ENCODE results near the gene HSPB7.

Gene HSPB7

DNA sequence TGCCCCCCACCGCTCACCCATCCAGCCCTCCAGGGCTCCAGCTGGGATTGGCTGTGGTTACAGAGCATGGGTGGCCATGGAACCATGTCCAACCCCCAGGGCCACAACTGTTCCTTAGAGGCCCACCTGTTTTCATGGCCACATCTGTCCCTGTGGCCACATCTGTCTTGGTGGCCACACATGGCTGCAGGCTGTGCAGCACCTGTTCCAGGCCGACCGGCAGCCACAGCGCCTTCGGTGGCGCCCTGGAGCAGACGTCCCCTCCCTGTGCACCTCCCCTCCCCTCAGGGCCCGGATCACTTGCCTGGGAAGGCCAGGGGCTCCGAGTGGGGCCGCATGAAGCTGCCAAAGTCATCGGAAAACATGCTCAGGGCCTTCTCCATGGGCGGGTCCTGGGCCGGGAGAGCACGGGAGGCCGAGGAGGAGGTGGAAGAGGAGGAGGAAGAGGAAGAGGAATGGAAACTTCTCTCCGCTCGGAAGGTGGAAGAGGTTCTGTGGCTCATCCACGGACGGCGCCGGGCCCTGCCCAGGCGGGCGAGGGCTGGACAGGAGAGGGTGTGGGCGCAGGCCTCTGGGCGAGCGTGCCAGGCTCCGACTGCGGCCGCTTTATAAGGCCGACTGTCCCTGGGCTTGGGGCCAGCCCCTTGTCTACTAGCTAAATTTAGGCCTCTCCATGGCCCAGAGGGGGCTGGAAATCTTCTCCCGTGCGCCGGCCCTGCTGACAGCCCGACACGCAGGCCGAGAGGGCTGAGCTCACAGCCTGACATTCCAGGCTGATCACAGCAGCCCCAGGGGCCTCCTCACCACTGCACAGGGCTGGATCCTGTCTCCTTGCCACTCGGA, at the start of gene HSPB7:
Gene HSPB7, minus strand, starts transcription at position 583 of the 843 bp plus-strand sequence. Its CDS starts 80 bp downstream, at position 503.
- Histone ChIP-seq H3K4me3 (ENCODE audit: low read depth in 1 of 2, low read length in 1 of 2) (no peak within 1 kb of the TSS), H3K27ac (no peak within 1 kb of the TSS), H3K4me1 (ENCODE audit: control insufficient read depth in 1 of 2, insufficient read depth in 1 of 2, low read depth in 1 of 2, low read length in 1 of 2) (peaks cover under 1 to 7% of the 10 kb centered on the region in 2 experiments), H3K9me3 (no peaks in the 10 kb centered on the region), H3K36me3 (no peaks in the 10 kb centered on the region), H3K27me3 (peaks cover 23% of the 10 kb centered on the region)
- TF ChIP-seq, protein P1, sequence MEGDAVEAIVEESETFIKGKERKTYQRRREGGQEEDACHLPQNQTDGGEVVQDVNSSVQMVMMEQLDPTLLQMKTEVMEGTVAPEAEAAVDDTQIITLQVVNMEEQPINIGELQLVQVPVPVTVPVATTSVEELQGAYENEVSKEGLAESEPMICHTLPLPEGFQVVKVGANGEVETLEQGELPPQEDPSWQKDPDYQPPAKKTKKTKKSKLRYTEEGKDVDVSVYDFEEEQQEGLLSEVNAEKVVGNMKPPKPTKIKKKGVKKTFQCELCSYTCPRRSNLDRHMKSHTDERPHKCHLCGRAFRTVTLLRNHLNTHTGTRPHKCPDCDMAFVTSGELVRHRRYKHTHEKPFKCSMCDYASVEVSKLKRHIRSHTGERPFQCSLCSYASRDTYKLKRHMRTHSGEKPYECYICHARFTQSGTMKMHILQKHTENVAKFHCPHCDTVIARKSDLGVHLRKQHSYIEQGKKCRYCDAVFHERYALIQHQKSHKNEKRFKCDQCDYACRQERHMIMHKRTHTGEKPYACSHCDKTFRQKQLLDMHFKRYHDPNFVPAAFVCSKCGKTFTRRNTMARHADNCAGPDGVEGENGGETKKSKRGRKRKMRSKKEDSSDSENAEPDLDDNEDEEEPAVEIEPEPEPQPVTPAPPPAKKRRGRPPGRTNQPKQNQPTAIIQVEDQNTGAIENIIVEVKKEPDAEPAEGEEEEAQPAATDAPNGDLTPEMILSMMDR (IDR thresholded peaks at IDR 0.05): no peak

DNA sequence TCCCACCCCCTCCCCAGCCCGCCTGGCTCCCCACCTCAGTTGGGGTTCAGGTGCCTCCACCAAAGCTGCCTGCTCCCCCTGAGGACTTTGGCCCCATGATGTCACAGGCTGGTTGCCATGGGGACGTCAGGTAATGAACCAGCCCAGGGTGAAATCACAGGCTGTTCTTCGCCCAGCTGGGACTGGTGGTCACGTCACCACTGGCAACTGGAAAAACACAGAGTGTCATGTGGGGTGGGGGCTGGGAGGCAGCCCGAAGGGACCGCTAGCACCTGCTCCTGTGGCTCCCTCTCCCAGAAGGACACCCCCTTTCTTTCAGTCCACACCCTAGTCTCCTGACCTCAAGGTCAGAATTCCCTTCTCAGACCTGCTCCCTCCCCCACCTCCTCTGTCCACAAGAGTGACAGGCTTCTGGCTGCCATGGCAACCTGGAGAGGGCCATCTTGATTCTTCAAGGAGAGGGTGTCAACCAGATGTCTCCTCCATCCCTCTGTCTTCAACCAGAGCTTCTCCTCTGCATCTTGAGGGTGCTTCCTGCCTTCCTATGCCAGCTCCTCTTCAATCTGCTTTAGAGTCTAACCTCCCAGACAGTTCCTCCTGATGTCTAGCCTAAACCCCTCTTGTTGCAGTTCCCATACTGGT, 49.4 kb upstream of the HSPB7 start:
- Histone ChIP-seq H3K27ac (no peak overlapping the region), H3K4me3 (ENCODE audit: low read depth in 1 of 2, low read length in 1 of 2) (no peak overlapping the region), H3K36me3 (no peaks in the 10 kb centered on the region), H3K9me3 (no peaks in the 10 kb centered on the region), H3K4me1 (ENCODE audit: control insufficient read depth in 1 of 2, insufficient read depth in 1 of 2, low read depth in 1 of 2, low read length in 1 of 2) (no peaks in the 10 kb centered on the region), H3K27me3 (peaks cover 74% of the 10 kb centered on the region)
- TF ChIP-seq, protein P1 (IDR thresholded peaks at IDR 0.05): no peak

DNA sequence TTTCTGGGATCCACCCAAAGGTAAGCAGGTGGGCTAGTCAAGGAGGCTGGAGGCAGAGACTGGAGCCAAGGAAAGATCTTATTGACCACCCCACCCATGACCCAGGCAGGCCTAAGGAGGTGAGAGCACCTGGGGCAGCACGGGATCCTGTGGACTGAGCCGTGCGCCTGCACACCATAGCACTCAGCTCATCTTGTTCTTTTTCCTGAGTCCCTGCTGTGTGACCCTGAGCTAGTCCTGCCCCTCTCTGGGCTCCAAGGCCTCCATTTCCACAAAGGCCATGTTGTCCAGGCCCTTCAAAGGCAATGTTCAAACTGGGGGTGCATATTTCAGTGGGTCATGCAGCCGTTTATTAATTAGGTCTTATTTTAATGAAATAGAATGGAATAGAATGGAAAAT, 48.4 kb upstream of the HSPB7 start:
- Histone ChIP-seq H3K27ac (no peak overlapping the region), H3K4me1 (ENCODE audit: control insufficient read depth in 1 of 2, insufficient read depth in 1 of 2, low read depth in 1 of 2, low read length in 1 of 2) (no peaks in the 10 kb centered on the region), H3K36me3 (no peaks in the 10 kb centered on the region), H3K27me3 (peaks cover 64% of the 10 kb centered on the region), H3K9me3 (no peaks in the 10 kb centered on the region), H3K4me3 (ENCODE audit: low read depth in 1 of 2, low read length in 1 of 2) (no peak overlapping the region)
- TF ChIP-seq, protein P1 (IDR thresholded peaks at IDR 0.05): no peak

DNA sequence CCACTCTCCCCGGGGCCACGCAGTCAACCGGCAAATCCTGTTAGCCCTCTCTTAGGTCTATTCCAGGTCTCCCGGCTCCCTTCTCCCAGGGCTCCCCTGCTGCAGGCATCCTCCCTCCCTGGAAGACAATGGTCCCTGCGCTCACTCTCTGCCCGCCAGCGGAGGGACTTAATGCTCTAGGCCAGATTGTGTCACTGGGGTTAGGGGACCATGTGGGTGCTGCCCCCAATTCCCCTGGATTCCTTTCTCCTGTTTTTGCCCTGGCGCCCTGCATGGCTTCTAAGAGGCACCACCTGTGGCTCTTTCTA, 47.4 kb upstream of the HSPB7 start:
- Histone ChIP-seq H3K9me3 (no peaks in the 10 kb centered on the region), H3K4me3 (ENCODE audit: low read depth in 1 of 2, low read length in 1 of 2) (no peak overlapping the region), H3K27ac (no peak overlapping the region), H3K36me3 (no peaks in the 10 kb centered on the region), H3K27me3 (peaks cover 54% of the 10 kb centered on the region), H3K4me1 (ENCODE audit: control insufficient read depth in 1 of 2, insufficient read depth in 1 of 2, low read depth in 1 of 2, low read length in 1 of 2) (no peaks in the 10 kb centered on the region)
- TF ChIP-seq, protein P1 (IDR thresholded peaks at IDR 0.05): no peak

DNA sequence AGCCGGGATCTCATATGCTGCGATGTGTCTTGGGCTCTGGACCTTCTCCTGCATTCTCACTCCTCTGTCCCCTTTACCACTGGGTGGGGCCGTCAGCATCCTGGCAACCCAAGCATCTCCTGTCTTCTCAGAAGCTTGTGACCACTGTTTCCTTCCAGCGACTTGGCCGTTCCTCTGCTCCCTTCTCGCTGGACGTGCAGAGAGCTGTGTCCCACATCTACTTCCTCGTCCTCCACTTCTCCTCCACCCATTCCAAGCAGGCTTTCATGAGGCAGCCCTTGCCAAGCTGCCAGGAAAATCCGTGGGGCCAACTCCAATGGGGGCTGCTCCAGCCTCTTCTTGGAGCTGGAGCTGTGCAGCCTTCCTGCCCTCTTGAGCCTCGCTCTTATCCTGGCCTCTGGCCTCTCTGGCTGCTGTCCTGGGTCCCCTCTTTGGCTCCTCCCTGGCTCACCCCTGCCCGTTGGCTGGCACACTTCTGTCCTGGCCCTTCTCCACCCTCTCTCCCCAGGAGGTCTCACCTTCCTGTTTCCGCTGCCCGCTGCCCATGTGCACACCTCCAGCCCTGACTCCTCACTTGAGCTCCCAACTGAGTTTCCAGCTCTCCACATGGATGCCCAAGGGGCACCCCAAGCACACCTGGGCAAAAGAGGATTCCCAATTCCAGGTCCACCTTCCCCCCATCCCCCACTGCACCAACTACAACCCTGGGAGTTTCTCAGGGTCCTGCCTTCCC, 46.9 kb upstream of the HSPB7 start:
- H3K27me3 ChIP-seq: peaks cover 50% of the 10 kb centered on the region
- H3K4me1 ChIP-seq (ENCODE audit: control insufficient read depth in 1 of 2, insufficient read depth in 1 of 2, low read depth in 1 of 2, low read length in 1 of 2): no peaks in the 10 kb centered on the region
- no peaks in the 10 kb centered on the region for H3K9me3 ChIP-seq
- H3K4me3 ChIP-seq (ENCODE audit: low read depth in 1 of 2, low read length in 1 of 2): no peak overlapping the region
- H3K36me3 ChIP-seq: no peaks in the 10 kb centered on the region
- H3K27ac ChIP-seq: no peak overlapping the region
- TF ChIP-seq, protein P1 (IDR thresholded peaks at IDR 0.05): no peak

Measured in neutrophil (primary cell).